LoVo (cell line): ENCODE data around the gene ZBED4.
A peak's percentile ranks its signal among the peaks of the same experiment; 100 is the strongest.
"Not testable (repeated sequence)": the region's sequence is repeated elsewhere in the genome, so short reads cannot be mapped to it uniquely, and the experiment has no call there.

ENCODE experiments used
- DNase-seq: peaks from one replicate; pipeline ENCODE4 v3.0.0-alpha.2; 2016; ENCODE audit warnings: low spot score

The ZBED4 gene

DNA sequence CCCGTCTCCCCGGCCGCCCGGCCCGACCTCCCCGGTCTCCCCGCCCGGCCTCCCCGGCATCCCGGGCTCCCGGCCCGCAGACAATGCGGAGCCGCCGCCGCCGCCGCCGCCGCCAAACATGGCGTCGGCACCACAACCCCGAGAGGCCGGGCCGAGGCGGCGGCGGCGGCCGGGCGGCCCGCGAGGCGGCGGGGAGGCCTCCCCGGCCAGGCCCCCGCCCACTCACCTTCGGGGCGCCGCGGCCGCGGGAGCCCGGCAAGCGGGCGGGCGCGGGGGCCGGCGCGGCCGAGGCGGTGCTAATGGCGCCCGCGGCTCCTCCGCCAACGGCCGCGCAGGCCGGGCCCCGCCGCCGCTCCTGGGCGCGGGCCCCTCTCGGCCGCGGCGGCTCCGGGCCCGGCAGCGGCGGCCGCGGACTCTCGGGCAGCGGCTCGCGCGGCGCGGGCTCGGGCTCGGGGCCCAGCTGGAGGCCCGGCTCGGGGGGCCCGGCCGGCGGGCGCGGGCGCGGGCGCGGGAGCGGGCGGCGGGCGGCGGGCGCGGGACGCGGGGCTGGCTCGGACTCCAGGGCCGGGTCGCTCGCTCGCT, 26.3 kb upstream of the ZBED4 start:
- no peak for DNase-seq

- peak; percentile 47 for DNase-seq
Observed at GRCh38 chr22:49827853-49828598, 25.6 kb upstream of the ZBED4 start, which contains the start of gene BRD1. Gene BRD1 (minus strand): TSS chr22:49827873. CDS start chr22:49824317, 3,556 bp downstream.

DNA sequence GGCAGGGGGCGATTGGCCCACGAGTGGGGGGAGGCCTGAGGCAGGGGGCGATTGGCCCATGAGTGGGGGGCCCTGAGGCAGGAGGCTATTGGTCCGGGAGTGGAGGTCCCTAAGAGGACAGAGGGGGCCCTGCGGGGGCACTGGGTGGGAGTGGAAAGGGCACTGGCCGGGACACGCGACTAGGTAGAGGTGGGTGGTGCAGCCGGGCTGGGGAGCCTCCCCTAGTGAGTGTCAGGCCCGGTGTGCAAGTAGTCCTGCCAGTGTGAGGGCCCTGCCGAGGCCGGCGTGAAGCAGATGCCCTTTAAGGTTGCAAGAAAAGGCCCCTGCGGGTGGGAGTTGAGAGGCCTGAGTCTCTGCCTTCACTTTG, 25.1 kb upstream of the ZBED4 start:
- no peak for DNase-seq

- DNase-seq: no peak
Observed at GRCh38 chr22:49829044-49829853, 24.4 kb upstream of the ZBED4 start.

DNA sequence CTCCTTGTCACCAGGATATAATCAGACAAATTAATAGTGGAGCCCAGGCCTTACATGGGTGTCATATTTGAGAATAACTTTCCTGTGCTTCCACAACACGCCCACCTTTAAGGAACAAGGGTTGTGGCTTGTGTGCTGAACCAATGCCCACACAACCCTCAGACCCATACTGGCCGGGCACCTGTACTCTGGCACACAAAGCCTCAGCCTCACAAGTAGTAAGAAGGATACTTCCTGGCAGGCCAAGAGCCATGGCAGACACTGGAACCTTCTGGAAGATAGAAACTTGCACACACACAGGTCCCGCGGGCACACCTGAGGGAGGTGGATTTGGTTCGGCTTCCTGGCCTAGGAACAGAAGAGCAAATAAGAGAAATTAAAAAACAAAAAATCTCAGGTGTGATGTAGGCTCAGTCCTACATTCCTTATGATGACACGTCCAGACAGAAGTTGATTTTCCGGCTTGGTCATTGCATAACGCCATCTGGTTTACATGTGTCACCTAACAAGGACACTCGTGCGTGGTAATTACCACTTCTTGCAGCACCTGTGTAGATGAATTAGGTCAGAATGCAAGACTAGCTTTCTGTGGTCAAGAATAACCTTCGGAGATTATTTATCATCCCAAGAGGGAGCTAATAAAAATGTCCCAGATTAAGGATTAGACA, 20.2 kb upstream of the ZBED4 start:
- DNase-seq: no peak

GRCh38 chr22:49838771-49839717, 14.6 kb upstream of the ZBED4 start:
- no peak for DNase-seq

- no peak for DNase-seq
Observed at GRCh38 chr22:49845241-49845640, 8.4 kb upstream of the ZBED4 start.

DNA sequence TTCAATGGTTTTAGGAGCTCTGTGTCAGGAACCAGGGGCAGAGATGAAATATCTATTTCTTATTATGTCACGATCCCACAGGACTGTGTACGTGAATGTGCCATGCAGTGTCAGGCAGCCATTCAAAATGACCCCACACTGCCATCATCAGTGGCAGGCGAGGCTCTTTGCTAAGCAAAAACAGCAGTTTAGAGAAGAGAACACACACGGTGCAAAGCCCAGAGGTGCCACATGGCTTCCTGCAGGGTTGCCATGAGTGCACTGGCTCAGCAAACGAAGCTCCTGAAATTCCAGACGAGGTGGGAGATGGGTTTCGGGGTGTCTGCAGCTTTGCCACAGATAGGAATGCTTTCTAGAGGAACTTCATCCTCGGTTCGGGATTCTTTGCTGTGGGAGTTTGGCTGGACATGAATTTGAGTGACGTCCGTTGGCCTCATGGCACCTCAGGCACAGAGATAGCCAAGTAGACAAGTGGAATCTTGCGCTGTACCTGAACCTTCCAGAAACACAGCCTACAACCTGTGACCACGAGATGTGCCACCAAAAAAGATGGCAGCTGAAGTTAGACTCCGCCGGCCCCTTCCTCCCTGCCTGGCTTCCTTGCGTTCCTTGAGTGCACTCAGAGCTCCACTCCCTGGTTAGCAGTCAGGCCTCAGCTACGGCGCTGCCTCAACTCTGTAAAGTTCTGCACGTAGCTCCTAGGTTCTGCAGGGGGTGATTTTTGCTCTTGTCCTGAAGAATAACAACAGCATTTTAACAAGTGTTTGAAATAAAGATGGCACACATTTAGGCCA, 7.8 kb upstream of the ZBED4 start:
- DNase-seq: no peak

GRCh38 chr22:49847751-49848689, 5.6 kb upstream of the ZBED4 start:
- DNase-seq: no peak

DNA sequence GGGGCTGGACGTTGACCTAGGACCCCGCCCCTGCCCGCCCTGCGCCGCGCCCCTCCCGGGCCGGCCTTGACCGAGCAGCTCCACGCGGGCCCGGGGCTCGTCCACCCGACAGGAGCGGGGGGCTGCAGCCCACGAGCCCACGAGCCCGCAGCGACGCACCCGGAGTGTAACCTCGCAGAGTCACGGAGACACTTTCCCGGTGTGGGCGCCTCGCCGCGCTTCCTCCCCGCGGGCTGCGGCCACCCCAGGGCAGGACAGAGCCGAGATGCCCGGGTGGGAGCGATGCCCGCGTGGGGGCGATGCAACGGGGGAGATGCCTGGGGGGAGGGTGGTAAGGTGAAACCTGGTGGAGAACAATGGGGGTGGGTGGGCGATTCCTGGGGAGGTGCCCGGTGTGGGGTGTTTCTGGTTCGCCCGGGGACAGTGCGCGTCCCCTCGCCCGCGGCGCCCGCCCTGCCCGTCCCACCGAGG, 4.9 kb upstream of the ZBED4 start:
- no peak for DNase-seq

GRCh38 chr22:49849161-49850020, 4.3 kb upstream of the ZBED4 start:
- DNase-seq: no peak

GRCh38 chr22:49850021-49850911, 3.4 kb upstream of the ZBED4 start:
- DNase-seq: no peak

DNA sequence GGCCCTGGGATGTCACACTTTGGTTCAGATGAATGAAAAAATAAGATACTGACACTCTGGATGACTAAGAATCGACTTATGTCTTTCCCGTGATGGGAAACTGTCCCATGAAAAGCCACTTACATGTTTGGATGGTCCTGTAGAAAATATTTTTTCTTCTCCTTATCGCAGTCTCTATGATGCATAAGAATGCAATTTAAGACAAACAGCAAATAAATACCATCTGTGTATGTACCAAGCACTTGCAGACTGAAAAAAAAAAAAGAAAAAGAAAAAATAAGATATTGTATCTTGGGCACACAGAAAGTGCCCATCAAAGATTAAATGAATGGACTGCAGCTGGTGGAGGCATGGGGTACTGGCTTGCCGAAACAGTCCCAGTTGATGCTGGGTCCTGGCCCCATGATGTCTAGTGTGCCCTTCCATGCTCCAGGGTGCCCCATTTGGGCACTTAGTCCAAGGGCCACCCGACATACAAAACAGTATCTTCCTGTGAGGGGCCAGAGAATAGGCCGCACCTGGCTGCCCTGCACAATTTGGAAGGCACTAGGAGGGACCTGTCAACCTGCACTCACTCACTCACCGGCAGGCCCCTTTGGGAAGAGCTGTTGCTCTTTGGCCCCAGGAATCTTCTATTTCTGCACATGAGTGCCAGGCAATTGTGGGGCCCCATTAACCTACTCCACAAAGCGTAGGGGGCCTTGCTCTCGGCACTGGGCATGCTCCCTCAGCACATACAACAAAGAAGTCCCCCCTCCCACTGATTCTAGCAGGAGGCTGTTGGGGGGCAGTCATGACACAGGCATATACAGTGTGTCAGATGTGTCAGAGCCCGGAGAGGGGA, 2.5 kb upstream of the ZBED4 start:
- DNase-seq: no peak

DNA sequence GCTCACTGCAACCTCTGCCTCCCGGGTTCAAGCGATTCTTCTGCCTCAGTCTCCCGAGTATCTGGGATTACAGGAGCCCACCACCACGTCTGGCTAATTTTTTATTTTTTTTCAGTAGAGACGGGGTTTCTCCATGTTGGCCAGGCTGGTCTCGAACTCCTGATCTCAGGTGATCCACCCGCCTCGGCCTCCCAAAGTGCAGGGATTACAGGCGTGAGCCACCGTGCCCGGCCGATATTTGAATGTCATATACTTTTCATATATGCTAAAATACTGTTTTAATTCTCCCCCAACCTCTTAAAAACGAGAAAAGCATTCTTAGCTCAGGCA, 1.1 kb upstream of the ZBED4 start:
- DNase-seq: not testable (repeated sequence)

DNA sequence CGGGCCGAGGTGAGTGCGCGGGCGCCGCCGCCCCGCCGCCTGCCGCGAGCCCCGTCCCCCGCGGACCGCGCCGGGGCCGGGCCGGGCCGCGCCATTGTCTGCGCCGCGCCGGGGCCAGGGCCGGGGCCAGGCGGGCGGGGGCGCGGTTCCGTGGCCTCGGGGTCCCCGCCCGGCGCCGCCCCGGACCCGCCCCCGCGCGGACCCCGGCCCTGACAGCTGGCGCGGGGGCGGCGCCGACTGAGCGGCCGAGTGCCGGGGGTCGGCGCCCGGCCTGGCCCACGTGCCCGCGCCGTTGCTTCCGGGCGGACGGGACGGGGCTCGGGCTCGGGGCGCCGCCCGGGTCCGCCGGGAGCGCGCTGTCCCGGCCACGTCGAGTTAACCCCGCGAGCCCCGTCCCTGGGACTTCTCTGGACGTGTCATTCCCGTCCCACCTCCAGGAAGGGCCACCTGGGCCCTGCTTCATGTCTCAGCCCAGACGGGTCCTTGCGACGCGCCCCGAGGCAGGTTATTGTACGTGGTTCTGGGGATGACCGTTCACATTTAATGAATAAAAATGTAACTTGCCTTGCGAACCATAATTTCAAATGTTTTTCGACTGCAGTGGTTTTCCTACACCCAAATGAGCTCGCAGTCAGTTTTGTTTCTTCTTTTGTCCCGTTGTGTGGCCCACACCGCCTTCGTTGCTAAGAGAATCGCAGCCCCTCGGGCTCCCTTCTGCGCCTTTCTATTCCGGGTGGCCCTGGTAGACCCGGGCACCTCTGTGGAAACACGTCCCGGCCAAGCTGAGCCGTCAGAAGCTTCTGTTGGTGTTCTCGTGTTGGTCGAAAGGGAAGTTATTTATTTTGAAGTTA, 562 bp downstream of the ZBED4 start:
- DNase-seq: peak; percentile 19
